Thyroid gland (tissue), 4 donors: Measurements from ENCODE around the gene RDM1.

Experiments
- POLR2A ChIP-seq, 2 donors: fragments of 450-650 bp; IDR thresholded peaks; one replicate each; pipeline ENCODE4 v1.6.1; 2017; ENCODE audit warnings: antibody characterized with exemption in 2 of 2, mild to moderate bottlenecking in 2 of 2, moderate library complexity in 1 of 2
- TF ChIP-seq, protein P1 (sequence below), 6 experiments: fragments of 200-600 bp in 3 of 6; fragments of 450-650 bp in 3 of 6; sonication (generic) in 3 of 6; IDR thresholded peaks; one replicate each; pipeline ENCODE4 v1.5.1; 2016 to 2019; ENCODE audit warnings: antibody characterized with exemption in 6 of 6, mild to moderate bottlenecking in 2 of 6, inconsistent platforms in 1 of 6, moderate library complexity in 1 of 6

DNA sequence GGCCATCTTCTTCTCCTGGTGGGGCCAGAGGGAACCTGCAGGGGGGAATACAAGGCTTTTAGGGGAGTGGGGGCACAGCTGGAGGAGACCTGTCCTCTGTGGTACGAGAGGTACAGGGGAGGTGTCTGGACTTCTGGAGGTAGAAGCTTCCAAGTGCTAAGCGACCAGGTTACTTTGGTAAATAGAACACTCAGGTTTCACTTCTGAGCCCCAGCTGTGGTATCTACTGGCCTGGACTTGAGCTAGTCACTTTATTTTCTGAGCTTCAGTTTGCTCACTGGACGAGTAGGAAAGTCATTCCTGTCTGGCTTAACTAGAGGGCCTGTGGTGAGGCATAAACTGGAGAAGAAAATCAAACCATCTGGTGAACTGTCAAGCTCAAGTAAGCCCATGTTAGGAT lies 61.8 kb downstream of the RDM1 start, which contains the start of gene HEATR9:
- TF ChIP-seq, protein P1, sequence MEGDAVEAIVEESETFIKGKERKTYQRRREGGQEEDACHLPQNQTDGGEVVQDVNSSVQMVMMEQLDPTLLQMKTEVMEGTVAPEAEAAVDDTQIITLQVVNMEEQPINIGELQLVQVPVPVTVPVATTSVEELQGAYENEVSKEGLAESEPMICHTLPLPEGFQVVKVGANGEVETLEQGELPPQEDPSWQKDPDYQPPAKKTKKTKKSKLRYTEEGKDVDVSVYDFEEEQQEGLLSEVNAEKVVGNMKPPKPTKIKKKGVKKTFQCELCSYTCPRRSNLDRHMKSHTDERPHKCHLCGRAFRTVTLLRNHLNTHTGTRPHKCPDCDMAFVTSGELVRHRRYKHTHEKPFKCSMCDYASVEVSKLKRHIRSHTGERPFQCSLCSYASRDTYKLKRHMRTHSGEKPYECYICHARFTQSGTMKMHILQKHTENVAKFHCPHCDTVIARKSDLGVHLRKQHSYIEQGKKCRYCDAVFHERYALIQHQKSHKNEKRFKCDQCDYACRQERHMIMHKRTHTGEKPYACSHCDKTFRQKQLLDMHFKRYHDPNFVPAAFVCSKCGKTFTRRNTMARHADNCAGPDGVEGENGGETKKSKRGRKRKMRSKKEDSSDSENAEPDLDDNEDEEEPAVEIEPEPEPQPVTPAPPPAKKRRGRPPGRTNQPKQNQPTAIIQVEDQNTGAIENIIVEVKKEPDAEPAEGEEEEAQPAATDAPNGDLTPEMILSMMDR (IDR thresholded peaks at IDR 0.05): no peak
- no peak for TF ChIP-seq POLR2A (IDR thresholded peaks at IDR 0.05)
